ENCODE data around the gene NDUFA12. TPM values are rescaled to one million over a fixed set of nuclear protein-coding genes. Genes with fewer than 3 reads are reported as not detected.
"Not testable (repeated sequence)": the region's sequence is repeated elsewhere in the genome, so short reads cannot be mapped to it uniquely, and the experiment has no call there.

The NDUFA12 gene
- polyA plus RNA-seq (ENCODE audit: insufficient read length in 4 of 4) = 100 to 1,000 TPM; 101 to 124 (median 114) TPM

DNA sequence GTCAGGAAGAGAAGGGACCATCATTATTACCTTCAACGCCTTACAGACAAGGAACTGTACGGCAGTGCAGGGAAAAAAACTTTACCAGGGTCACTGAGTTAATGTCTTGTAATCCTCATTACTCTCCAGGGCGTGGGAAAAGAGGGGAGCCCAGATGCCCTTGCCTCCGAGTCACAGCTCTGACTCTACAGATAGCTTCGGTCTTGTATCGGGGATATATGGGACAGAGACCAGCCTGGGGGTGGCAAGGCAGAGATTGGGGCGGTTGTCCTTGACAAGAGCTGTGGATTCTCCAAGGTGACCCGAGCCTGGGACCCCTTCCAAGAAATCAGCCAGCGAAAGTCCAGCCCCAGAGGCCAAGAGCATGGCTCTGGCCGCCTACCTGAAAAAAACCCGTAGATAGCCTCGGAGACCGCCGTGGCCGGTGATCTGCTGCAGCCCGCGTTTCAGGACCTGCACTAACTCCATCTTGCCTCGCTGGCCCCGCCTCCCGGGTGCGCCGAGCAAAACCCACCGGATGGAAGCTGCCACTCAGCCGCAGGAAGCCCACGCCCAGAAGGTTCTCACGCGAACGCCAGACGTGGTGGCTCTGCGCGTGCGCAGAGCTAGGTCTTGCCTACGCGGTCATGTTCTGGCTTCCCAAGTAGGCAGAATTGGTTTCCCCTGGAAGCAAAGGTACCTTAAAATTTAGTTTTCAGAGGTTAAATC is at the start of gene NDUFA12:
NDUFA12 (minus strand) TSS at position 485 of the 708 bp plus-strand sequence; CDS start at position 468, 17 bp downstream.
- peak; percentile 80 to 94 (median 84) for DNase-seq (ENCODE audit: low read depth in 4 of 4, low spot score in 2 of 4)

DNA sequence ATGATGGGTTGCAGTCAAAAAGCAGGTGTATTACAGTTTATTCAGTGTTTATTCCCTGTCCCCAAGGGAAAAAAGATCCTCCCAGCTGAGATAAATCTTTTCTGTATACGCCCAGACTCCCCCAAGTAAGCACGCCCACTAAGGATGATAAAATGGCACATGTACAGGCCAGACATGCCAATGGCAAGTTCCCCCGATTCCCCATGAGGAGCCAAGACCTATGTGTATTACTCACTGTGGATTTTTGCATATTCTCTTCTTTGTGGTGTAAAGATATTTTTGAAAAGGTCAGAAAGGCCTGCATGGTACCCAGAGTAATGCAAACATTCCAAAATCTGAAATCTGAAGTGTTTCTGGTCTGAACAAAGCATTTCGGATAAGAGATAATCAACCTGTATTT is 47.7 kb upstream of the NDUFA12 start:
- no peak for DNase-seq (ENCODE audit: low read depth in 4 of 4, low spot score in 2 of 4)

DNA sequence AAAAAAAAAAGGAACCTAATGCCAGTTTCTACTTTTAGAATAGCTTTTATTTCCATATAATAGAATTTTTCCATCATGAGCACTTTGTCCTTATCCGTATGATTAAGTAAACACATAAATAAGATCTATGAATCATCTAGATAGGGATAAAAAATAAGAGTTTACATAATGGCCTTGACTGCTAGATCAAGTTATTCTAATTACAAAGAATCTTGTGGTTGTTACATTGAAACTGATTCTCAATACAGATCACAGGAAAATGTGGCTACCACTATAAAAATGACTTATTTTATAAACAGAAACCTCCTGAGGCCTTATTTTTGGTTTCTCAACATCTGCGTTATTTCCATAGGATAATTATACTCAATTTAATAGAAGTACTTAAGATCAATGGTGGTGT is 34.4 kb upstream of the NDUFA12 start:
- DNase-seq (ENCODE audit: low read depth in 4 of 4, low spot score in 2 of 4) = no peak

DNA sequence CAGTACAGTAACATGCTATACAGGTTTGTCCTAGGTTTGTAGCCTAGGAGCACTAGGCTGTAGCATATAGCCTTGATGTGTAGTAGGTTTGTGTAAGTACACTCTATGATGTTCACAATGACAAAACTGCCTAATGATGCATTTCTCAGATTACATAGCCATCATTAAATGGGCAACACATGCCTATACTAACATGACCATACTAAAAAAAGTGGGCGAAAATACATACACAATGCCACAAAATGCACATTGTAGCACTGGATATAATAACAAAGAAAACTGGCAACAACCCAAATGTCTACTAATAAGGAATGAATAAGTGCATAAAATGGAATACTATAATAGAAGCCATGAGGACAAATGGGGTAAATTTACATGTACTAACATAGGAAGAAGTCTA is 31.3 kb upstream of the NDUFA12 start:
- no peak for DNase-seq (ENCODE audit: low read depth in 4 of 4, low spot score in 2 of 4)

DNA sequence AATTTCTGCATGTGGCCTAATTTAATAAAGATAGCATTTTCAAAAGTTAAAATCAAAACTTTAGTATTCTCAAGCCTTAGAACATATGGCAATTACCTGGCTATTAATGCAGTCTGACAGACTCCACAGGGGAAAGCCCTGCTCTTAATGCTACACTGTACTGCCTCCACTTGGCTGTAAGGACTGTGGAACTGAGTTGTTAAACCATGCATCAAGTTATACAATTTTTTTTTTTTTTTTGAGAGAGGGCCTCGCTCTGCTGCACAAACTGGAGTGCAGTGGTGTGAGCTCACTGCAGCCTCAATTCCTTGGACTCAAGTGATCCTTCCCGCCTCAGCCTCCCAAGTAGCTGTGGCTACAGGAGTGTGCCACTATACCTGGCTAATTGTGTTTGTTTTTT is 19.0 kb upstream of the NDUFA12 start:
- DNase-seq (ENCODE audit: low read depth in 4 of 4, low spot score in 2 of 4) = no peak

DNA sequence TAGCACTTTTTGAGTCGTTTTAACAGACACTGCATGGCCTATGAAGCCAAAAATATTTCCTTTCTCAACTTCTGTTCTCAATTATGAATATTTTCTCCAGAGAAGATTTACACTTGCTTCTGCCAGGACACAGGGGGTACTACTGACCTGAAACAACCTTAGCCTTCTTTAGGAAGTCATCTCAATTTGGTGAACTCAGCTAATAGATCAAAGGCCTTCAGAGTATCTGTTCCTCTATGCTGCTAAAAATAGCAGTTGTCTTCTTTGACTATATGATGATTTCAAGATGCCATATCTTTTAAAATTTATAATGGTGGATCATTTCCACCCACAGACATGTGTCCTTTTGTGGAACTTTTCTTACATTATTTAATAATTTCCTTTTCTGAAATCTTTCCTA is 14.0 kb upstream of the NDUFA12 start:
- no peak for DNase-seq (ENCODE audit: low read depth in 4 of 4, low spot score in 2 of 4)

DNA sequence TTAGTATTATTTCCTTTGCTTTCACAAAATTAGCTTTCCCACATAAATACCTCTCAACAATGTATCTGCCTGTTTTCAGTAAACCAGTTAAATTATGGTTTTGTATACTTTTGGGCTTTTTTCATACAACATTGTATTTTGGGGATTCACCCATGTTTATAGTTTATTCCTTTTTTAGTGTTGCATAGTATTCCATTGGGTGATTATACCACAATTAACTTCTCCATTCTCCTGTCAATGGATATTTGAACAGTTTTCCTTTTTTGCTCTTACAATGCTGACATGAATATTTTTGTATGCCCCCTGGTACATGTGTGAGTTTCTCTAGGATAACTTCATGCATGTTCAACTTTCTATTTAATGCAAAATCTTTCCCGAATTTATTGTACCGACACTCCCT is 12.6 kb upstream of the NDUFA12 start:
- no peak for DNase-seq (ENCODE audit: low read depth in 4 of 4, low spot score in 2 of 4)

DNA sequence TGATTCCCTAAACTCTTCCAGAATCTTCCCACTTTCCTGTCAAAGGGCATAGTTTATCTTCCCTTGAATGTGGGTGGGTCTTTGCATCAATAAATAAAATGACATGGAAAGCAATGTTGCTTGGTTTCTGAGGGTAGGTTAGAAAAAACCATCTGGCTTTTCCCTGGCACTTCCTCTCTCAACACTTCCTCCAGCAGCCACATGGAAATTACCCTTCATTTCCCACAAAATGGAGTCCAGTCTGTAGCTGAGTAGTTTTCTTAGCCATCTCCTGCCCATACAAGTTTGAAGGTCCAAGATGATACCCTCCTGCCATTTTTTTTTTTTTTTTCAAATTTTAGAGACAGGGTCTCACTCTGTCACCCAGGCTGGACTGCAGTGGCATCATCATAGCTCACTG is 11.1 kb upstream of the NDUFA12 start:
- DNase-seq (ENCODE audit: low read depth in 4 of 4, low spot score in 2 of 4) = no peak

DNA sequence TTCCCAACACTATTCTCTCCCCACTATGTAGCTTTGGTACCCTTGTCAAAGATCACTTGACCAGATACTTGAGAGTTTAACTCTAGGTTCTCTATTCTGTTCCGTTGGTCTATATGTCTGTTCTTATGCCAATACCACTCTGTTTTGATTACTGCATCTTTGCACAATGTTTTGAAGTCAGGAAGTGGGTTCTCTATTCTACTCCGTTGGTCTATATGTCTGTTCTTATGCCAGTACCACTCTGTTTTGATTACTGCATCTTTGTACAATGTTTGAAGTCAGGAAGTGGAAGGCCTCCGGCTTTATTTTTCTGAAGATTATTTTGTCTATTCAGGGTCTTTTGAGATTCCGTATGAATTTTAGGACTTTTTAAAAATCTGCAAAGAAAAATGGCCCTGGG is 2.7 kb upstream of the NDUFA12 start:
- no peak for DNase-seq (ENCODE audit: low read depth in 4 of 4, low spot score in 2 of 4)

DNA sequence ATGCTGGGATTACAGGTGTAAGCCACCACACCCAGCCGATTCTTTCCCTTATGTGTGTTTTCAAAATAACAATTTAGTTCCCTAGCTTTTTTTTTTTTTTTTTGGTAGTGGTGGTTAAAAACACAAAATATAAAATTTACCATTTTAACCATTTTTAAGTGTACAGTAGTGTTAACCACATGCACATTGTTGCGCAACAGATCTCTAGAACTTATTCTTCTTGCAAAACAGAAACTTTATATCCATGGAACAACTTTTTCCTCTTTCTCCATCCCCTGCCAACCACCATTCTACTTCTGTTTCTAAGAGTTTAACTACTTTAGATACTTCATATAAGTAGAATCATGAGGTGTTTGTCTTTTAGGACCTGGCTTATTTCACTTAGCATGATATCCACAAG is 1.1 kb upstream of the NDUFA12 start:
- DNase-seq (ENCODE audit: low read depth in 4 of 4, low spot score in 2 of 4) = no peak

DNA sequence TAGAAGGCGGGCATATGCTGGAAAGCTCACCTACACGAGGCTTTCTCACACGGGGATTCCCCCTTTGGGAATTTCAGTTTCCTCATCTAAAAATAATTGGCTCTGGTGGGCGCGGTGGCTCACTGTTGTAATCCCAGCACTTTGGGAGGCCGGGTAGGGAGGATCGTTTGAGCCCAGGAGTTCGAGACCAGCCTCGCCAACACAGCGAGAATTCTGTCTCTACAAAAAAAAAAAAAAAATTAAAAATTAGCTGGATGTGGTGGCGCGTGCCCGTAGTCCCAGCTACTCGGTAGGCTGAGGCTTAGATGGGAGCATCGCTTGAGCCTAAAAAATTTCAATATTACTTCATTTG is 400 bp upstream of the NDUFA12 start:
- DNase-seq (ENCODE audit: low read depth in 4 of 4, low spot score in 2 of 4) = no peak

DNA sequence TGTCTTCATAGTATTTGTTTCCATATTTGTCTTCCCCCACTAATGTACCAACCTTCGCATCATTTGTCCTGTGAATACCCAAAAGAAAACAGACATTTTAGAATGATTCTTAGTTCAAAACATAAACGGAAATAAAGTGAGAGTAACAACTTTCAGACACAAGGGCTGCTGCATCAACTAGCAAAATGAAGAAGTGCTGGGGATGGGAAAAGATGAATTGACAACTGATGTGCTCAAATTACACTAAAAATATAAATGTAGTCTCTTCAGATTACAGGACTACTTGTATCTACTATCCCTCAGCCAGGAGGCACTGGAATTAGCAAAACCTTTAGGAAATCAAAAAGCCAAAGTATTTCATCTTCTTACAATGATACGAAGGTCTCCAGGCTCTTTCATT is 743 bp downstream of the NDUFA12 start:
- no peak for DNase-seq (ENCODE audit: low read depth in 4 of 4, low spot score in 2 of 4)

DNA sequence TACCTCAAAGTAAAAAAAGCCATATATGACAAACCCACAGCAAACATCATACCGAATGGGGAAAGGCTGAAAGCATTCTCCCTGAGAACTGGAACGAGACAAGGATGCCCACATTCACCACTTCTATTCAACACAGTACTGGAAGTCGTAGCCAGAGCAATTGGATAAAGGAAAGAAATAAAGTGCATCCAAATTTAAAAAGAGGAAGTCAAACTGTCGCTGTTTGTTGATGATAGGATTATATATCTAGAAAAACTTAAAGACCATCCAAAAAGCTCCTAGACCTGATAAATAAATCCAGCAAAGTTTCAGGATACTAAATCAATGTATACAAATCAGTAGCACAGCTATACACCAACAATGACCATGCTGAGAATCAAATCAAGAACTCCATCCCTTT is 5.2 kb downstream of the NDUFA12 start:
- no peak for DNase-seq (ENCODE audit: low read depth in 4 of 4, low spot score in 2 of 4)

DNA sequence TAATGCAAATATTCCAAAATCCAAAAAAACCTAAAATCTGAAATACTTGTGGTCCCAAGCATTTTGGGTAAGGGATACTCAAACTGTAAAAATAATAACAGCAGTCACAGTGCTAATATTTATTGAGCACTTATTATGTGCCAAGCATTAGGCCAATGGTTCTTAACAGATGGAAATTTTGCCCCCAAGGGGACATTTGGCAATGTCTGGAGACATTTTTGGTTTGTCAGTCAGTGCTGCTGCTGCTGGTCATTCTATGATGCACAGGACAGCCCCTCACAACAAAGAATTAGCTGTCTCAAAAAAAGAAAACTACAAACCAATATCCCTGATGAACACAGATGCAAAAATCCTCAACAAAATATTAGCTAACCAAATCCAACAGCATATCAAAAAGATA is 5.8 kb downstream of the NDUFA12 start:
- DNase-seq (ENCODE audit: low read depth in 4 of 4, low spot score in 2 of 4) = no peak

DNA sequence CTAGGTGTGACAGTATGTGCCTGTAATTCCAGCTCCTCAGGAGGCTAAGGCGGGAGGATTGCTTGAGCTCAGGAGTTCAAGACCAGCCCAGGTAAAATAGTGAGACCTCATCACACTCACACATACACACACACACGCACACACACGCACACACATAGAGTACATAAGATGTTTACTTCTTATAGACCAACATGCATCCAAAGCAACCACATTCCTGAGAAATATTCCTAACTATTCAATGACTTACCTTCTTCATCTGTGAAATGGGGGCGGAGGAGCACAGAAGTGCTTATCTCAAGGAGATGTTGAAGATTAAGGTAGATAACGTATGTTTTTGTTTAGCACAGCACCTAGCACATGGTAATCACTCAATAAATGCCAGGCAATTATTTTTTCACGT is 6.4 kb downstream of the NDUFA12 start:
- no peak for DNase-seq (ENCODE audit: low read depth in 4 of 4, low spot score in 2 of 4)

DNA sequence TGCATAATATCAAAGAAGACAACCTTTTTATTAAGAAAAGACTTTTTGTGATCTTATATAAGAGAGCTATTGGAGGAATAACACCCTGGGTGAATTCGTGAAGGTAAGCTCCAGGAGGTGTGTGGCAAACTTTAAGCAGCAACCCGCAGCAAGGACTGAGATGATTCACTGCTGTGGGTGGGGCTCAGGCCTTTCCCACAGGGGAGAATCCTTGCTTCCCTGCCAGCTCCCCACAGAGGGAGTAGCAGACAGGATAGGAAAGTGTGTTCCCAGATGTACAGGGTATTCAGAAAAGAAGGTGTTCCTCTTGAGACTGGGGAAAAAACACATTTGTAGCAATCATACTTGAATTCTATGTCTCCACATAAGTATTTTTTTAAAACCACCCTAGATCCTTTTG is 9.2 kb downstream of the NDUFA12 start:
- no peak for DNase-seq (ENCODE audit: low read depth in 4 of 4, low spot score in 2 of 4)

DNA sequence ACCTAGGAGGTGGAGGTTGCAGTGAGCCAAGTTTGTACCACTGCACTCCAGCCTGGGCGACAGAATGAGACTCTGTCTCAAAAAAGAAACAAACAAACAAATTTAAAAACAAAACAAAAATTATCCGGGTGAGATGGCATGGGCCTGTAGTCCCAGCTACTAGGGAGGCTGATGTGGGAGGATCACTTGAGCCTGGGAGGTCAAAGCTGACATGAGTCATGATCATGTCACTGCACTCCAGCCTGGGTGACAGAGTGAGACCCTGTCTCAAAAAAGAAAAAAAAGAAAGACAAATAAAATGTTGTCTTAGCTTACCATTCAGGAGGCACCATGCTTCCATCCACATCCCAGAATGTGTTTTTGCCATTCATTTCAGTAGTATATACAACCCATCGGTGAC is 9.6 kb downstream of the NDUFA12 start:
- DNase-seq (ENCODE audit: low read depth in 4 of 4, low spot score in 2 of 4) = not testable (repeated sequence)

DNA sequence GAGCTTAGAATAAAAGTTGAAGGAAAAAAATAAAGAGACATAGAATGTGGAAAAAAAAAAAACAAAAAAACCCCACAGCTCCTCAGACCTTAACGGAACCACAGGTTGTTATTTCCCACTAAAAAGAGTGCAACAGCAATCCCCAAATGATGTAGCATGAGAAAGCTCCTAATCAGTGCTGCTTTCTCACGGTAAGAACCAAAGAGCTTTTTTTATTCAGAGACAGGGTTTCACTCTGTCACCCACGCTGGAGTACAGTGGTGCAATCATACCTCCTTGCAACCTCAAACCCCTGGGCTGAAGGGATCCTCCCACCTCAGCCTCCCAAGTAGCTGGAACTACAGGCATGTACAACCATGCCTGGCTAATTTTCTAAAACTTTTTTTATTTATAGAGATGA is 13.3 kb downstream of the NDUFA12 start:
- DNase-seq (ENCODE audit: low read depth in 4 of 4, low spot score in 2 of 4) = no peak

DNA sequence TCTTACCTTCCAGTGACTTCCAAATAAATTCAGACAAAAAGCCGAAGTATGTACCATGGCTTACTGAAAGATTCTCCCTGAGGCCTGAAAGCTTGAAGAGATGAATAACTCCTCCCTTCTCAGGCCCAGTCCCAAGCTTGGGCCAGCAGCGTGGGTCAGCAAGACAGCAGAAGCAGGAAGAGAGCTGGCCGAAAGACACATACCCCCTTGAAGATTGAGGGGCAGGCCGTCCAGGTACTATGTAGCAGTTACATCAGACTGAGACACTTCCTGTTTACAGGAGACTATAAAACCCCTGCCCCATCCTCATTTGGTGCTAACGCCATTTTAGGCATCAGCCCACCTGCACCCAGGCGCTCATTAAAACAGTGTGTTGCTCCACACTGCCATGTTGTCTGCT is 15.0 kb downstream of the NDUFA12 start:
- DNase-seq (ENCODE audit: low read depth in 4 of 4, low spot score in 2 of 4) = no peak

DNA sequence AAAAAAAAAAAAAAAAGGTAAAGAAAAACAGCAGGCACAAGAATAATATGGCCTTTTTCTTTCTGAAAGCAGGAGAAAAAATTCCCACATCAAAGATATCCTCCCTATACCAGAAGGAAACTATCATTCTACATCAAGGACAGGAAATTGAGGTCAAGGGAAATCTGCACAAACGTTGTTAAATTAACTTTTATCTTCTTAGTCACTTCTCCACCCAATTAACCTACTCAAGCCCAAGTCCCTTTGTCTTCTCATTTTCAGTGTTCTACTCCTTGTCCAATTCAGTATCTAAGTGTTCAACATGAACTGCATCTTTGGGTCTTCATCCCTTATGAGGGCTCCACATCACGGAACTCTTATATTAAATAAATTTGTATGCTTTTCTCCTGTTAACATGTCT is 15.7 kb downstream of the NDUFA12 start:
- DNase-seq (ENCODE audit: low read depth in 4 of 4, low spot score in 2 of 4) = no peak

DNA sequence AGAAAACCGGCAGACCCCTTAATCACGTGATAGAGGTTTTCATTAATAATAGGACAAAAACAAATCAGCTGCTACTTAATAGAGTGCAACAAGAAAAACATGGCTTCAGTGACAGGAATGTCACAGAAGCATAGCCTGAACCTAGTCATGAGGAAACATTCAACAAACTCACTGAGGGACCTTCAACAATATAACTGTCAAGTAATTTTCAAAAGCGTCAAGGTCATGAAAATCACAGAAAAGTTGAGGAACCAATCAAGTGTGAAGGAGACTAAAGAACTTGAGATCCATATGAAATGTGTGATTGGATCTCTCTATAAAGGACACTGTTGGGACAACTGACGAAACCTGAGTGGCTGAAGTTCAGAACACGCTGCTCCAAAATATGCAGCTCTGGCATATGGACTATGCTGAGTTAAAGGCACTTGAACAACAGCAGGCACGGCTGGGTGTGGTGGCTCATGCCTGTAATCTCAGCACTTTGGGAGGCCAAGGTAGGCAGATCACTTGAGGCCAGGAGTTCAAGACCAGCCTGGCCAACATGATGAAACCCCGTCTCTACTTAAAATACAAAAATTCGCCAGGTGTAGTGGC is 16.3 kb downstream of the NDUFA12 start:
- DNase-seq (ENCODE audit: low read depth in 4 of 4, low spot score in 2 of 4) = no peak

DNA sequence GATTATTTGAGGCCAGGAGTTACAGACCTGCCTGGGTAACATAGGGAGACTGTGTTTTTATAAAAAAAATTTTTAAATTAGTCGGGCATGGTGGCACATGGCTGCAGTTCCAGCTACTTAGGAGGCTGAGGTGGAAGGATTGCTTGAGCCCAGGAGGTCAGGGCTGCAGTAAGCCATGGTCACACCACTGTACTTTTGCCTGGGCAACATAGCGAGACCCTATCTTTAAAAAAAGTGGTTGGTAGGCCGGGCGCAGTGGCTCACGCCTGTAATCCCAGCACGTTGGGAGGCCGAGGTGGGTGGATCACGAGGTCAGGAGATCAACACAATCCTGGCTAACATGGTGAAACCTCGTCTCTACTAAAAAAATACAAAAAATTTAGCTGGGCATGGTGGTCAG is 18.4 kb downstream of the NDUFA12 start:
- DNase-seq (ENCODE audit: low read depth in 4 of 4, low spot score in 2 of 4) = not testable (repeated sequence)

DNA sequence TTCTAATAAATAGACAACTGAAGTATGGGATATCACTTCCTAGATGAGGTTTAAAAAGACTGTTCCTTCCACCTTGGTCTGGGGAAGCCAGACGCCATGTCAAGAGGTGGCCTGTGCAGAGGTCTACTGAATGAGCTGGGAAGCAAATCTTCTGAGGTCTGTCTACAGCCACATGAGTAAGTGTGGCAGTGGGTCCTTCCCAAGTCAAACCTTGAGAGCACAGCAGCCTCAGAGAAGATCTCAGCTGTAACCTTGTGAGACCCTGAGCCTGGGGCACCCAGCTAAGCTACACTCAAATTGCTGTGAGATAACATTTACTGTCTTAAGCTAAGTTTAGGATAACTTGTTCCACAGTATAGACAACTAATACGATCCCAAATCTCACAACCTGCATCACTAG is 20.2 kb downstream of the NDUFA12 start:
- DNase-seq (ENCODE audit: low read depth in 4 of 4, low spot score in 2 of 4) = no peak
